GM18868 (cell line): ENCODE measurements around the gene ELOVL3.
"Not testable (repeated sequence)": the region's sequence is repeated elsewhere in the genome, so short reads cannot be mapped to it uniquely, and the experiment has no call there.

Source experiments
- ATAC-seq: cut with Tn5 transposase; IDR thresholded peaks from one replicate; pipeline ENCODE4 v1.9.1; 2021; ENCODE audit warnings: mild to moderate bottlenecking, moderate library complexity; ENCODE audit not compliant: unreplicated experiment

The ELOVL3 gene

GRCh38 chr10:102252508-102252907 is 26.4 kb downstream of the ELOVL3 start:
- not testable (repeated sequence) for ATAC-seq

- no peak for ATAC-seq
These were observed 28.3 kb downstream of the ELOVL3 start for GRCh38 chr10:102254426-102254825.

GRCh38 chr10:102255404-102255803 is 29.3 kb downstream of the ELOVL3 start:
- no peak for ATAC-seq

- no peak for ATAC-seq
These were observed 35.1 kb downstream of the ELOVL3 start for GRCh38 chr10:102261196-102261595.

- no peak for ATAC-seq
These were observed 35.7 kb downstream of the ELOVL3 start for GRCh38 chr10:102261842-102262241.

GRCh38 chr10:102262744-102263370 is 36.8 kb downstream of the ELOVL3 start:
- ATAC-seq: no peak

GRCh38 chr10:102264371-102264770 is 38.3 kb downstream of the ELOVL3 start:
- no peak for ATAC-seq

- no peak for ATAC-seq
These were observed 40.6 kb downstream of the ELOVL3 start for GRCh38 chr10:102266670-102267069.

GRCh38 chr10:102267748-102268147 is 41.6 kb downstream of the ELOVL3 start:
- no peak for ATAC-seq

- ATAC-seq: no peak
These were observed 42.3 kb downstream of the ELOVL3 start for GRCh38 chr10:102268375-102268888.

GRCh38 chr10:102269017-102269416 is 42.9 kb downstream of the ELOVL3 start:
- no peak for ATAC-seq

GRCh38 chr10:102274062-102274461 is 48.0 kb downstream of the ELOVL3 start:
- ATAC-seq: no peak

- no peak for ATAC-seq
These were observed 49.2 kb downstream of the ELOVL3 start for GRCh38 chr10:102275343-102275742.

GRCh38 chr10:102279104-102279503 is 53.0 kb downstream of the ELOVL3 start:
- no peak for ATAC-seq
